GM12872 (cell line): ENCODE data around the gene SAT1.

ENCODE experiments used
- TF ChIP-seq, protein P1 (sequence below): IDR thresholded peaks from 3 replicates; pipeline ENCODE4 v1.5.1; 2011; ENCODE audit warnings: low read depth, mild to moderate bottlenecking, low read length, moderate library complexity; ENCODE audit not compliant: insufficient read depth

Gene SAT1

DNA sequence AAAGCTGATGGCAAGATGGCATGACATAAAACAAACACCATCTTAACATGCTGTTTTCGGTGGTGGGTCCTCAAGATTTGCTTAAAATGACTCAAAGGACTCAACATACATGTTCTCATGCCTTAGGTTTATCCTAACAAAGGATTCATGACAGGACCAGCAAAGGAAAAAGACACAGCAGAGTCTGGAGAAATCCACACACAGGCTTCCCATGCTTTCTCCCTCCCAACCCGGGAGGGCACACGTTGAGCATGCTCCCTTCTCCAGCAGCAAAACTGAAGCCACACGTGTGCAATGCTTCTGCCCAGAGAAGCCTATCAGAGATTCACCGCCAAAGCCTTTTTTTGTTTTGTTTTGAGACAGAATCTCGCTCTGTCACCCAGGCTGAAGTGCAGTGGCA, 39.9 kb downstream of the SAT1 start:
- TF ChIP-seq, protein P1, sequence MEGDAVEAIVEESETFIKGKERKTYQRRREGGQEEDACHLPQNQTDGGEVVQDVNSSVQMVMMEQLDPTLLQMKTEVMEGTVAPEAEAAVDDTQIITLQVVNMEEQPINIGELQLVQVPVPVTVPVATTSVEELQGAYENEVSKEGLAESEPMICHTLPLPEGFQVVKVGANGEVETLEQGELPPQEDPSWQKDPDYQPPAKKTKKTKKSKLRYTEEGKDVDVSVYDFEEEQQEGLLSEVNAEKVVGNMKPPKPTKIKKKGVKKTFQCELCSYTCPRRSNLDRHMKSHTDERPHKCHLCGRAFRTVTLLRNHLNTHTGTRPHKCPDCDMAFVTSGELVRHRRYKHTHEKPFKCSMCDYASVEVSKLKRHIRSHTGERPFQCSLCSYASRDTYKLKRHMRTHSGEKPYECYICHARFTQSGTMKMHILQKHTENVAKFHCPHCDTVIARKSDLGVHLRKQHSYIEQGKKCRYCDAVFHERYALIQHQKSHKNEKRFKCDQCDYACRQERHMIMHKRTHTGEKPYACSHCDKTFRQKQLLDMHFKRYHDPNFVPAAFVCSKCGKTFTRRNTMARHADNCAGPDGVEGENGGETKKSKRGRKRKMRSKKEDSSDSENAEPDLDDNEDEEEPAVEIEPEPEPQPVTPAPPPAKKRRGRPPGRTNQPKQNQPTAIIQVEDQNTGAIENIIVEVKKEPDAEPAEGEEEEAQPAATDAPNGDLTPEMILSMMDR: no peak

DNA sequence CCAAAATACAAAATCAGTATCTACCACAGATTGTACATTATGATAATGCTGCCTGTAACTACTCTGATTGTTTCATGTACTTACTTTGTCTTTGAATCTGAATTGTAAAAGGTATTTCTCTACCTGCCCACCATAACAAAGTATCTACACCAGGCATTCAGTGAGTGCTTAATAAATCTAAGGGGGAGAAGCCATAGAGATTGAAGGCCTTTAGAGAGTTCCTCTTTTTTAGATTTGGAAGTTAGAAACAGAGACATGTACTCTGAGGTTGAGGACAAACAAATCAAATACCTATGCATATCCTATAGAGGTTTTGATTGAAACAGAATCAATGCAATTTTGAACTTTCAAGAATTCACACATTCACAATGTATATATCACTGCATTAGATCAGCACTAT, 42.7 kb downstream of the SAT1 start:
- TF ChIP-seq, protein P1: no peak

DNA sequence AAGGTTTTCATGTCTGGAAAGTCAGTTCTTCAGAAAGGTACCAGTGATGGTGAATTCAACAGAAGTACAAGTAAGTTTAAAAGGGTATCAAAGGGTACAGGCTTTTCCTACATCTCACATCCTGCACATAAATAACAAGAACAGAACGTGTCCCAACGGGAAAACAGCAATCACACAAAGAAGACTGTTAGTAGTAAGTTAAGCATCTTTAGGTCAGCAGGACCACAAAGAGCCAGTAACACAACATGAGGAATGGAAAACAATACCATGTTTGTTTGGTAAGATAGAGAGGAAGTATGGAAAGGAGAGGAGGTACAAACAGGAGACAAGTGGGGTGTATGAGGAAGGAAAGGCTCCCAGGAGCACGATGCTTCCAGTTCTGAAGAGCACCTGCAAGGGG, 43.2 kb downstream of the SAT1 start:
- TF ChIP-seq, protein P1: no peak

DNA sequence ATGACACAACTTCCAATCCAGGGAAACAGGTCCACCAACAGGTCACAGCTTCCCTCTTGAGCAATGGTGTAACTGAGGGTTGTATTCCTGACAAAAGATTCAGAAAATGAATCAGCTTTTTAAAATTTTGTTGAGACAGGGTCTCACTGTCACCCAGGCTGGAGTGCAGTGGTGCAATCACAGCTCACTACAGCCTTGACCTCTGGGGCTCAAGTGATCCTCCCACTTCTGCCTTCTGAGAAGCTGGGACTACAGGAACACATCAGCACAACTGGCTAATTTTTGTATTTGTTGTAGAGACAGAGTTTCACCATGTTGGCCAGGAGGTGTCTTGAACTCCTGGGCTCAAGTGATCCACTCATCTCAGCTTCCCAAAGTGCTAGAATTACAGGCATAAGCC, 43.7 kb downstream of the SAT1 start:
- TF ChIP-seq, protein P1: no peak

DNA sequence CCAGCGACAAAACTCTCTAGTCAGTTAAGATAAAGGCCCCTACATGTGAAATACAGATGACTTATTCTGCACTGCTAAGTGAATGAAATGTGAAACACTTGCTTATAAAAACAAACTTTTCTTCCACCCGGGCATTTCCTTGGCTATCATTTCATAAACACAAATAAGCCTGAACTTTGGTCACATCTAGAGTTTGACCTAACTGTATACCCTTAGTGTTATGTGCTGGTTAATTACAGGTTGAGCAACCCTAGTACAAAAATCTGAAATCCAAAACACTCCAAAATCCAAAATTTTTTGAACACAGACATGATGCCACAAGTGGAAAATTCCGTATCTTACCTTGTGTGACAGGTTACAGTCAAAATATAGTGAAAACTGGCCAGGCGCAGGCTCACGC, 45.9 kb downstream of the SAT1 start:
- TF ChIP-seq, protein P1: no peak

DNA sequence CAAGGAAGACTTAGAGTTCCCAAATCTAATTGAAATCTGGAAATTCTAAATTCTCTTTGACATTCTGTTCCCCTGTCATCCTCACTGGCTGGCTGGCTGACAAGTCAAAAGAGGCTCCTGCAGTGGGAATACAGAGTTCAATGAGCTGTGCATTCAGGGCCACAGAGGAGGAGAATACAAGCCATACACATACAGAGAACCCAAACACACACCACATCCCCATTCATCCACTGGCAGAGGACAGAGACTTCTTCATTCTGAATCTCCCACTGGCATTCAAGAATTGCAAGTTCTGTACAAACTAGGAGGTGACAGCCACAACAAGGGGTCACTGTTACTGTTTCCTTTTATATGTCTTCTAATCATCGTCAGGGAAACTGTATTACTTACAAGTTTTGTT, 49.7 kb downstream of the SAT1 start:
- TF ChIP-seq, protein P1: no peak
